AG10803 (cell line): ENCODE data around the gene EFCAB6.

ENCODE experiments used
- DNase-seq: peaks from one replicate; pipeline ENCODE4 v3.0.0; 2010; ENCODE audit warnings: low read depth
- H3K4me3 ChIP-seq: 2 replicates; pipeline ENCODE4 v1.5.1; 2011; ENCODE audit warnings: mild to moderate bottlenecking, low read length, control low read depth
- TF ChIP-seq, protein P1 (sequence below): conservative IDR thresholded peaks from 2 replicates; pipeline ENCODE4 v1.5.1; 2011; ENCODE audit warnings: mild to moderate bottlenecking, low read length, control low read depth, inconsistent platforms

EFCAB6 gene

DNA sequence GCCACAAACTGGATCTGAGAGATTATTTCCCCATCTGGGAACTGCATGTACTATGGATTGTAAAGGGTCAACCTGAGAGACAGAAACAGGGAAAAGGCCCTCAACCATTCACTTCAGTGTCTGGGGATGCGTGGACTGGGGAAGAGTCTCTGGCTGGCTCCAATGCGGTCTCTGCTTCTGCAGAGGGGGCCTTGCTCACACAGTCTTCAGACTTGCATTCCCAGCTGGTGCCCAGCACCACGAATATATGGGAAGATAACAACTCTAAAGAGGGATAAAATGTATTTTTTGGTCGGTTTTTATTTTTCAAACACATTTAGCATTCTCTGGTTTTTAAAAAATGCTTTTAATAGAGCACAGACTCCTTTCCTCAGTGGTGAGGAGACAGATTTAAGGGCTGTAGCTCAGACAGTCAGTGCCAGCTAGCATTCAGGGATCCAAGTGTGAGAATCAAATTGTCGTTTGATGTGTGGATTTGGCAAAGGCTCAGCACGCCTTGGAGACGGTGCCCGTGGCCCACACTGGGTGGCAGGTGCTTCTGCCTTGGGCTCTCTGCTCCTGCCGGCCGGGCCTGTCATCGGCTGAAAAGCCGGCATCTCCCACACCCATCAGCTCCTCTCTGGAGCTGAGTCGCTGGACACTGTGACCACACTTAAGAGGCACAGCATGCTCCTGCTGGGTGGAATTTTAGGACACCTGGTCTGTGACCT, 8.0 kb upstream of the EFCAB6 start:
- TF ChIP-seq, protein P1, sequence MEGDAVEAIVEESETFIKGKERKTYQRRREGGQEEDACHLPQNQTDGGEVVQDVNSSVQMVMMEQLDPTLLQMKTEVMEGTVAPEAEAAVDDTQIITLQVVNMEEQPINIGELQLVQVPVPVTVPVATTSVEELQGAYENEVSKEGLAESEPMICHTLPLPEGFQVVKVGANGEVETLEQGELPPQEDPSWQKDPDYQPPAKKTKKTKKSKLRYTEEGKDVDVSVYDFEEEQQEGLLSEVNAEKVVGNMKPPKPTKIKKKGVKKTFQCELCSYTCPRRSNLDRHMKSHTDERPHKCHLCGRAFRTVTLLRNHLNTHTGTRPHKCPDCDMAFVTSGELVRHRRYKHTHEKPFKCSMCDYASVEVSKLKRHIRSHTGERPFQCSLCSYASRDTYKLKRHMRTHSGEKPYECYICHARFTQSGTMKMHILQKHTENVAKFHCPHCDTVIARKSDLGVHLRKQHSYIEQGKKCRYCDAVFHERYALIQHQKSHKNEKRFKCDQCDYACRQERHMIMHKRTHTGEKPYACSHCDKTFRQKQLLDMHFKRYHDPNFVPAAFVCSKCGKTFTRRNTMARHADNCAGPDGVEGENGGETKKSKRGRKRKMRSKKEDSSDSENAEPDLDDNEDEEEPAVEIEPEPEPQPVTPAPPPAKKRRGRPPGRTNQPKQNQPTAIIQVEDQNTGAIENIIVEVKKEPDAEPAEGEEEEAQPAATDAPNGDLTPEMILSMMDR, result no peak
- no peak for DNase-seq
- no peak overlapping the region for H3K4me3 ChIP-seq

DNA sequence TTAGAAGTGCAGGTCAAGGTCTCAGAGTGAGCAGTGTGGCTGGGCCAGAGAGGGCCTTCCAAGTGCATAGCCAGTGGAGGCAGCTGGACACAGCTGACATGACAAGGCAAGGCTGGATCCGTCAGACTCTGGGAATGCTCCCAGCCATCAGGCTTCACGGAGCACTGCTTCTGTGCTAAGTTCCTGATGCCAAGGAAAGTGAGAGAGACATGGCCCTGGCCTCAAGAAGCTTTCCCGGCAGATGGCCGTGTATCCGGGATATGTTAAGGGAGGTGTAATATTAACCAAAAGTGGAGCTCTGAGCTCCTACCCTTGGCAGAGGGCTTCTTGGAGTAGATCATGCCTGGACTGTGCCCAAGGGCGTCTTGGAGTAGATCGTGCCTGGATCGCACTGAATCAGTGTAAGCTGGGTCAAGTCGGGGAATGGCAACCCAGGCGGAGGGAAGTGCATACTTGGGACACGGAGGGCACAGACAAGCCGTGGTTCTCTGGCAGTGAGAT, 7.4 kb upstream of the EFCAB6 start:
- no peak overlapping the region for H3K4me3 ChIP-seq
- TF ChIP-seq, protein P1, result no peak
- no peak for DNase-seq

DNA sequence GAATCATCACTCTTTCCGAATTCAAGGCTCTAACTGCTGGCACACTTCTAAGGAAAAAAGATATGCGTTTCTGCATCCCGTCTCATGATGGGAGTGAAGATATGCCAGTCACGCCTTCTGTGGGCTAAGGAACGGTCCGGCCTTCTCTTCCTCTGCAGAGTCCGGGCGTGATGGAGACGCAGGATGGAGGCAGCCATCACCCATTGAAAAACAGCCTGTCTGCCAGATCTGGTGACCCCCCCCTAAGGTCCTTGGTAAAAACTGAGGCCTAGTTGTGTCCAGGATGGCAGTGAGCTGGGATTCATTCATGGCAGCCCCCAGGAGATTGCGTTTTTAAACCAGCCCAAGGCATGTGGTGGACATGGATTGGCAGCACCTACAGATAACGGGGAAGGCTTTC, 6.9 kb upstream of the EFCAB6 start:
- DNase-seq, result no peak
- no peak overlapping the region for H3K4me3 ChIP-seq
- TF ChIP-seq, protein P1, result no peak

DNA sequence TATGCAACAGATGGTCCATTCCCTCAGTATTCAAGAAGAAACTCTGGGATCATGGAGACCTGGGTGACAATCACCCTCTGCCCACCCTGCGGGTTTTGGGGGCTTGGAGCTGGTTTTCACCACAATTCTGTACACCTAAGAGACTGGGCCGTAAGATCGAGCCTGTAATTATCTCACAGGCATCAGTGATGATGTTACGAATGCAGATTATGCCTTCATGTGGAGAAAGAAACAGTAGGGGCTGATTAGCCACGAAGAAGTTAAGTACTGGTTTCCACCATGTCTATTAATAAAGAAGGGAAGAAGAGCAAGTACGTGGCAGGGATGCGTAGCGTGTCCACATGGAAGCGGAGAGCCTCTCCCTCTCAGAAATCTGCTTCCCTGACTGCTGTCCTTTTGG, 5.3 kb upstream of the EFCAB6 start:
- TF ChIP-seq, protein P1, result no peak
- no peak for DNase-seq

DNA sequence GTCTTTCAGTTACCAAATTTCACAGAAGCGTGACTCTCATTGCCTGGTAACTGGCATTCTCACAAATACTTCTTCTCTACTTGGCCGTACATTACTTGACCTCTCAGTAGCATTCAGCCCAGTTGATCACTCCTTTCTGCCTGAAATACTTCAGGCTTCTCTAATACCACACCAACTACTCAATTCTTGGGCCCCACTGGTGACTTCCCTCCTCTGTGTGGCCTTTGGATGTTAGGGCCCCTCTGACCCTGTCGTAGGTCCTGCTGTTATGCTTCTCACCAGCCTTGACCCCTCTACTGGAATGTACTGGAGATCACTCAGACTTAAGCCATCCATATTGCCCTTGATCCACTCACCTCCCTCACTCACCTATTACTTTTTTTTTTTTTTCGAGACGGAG, 2.2 kb upstream of the EFCAB6 start:
- DNase-seq, result no peak
- H3K4me3 ChIP-seq, result no peak overlapping the region

More for the DNA sequence above, 5.3 kb upstream of the EFCAB6 start:
- H3K4me3 ChIP-seq, result no peak overlapping the region

DNA sequence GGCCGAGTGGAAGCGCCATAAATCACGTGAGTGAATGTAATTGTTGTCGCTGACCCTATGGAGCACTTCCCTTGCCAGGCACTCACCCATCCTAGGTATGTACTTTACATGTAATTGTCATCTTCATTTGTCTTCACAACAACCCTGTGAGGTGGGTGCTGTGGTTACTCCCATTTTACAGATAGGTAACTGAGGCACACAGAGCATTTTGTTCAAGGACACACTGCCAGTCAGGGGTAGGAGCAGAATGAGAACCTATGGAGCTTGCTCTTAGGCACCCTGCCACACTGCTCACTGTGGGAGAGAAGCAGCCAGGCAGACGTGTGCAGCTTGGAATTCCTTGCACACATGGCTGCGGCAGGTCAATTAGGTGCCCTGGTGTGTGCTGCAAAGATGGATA, 785 bp upstream of the EFCAB6 start:
- DNase-seq, result no peak
- TF ChIP-seq, protein P1, result no peak
- H3K4me3 ChIP-seq, result peak overlapping the region; percentile 98

More for the DNA sequence above, 2.2 kb upstream of the EFCAB6 start:
- TF ChIP-seq, protein P1, result no peak

DNA sequence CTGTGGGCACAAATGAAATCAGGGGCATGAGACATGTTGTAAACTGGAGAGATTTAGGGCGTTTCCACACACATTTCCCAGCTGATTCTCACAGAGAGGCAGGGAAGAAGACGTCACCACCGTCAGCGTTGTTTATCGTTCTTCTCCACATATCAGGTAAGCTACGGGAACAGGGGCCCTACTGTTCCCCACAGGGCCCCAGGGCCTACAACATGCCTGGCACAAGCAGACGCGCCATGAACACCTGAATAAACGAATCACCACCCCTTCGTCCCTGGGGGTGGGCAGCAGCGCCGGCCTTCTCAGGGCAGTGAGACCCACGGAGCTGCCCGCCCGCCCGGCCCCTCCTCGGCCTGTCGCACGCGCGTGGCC, 342 bp downstream of the EFCAB6 start:
- peak; percentile 42 for DNase-seq
- TF ChIP-seq, protein P1, result no peak
- H3K4me3 ChIP-seq, result peak overlapping the region; percentile 98
